Vagina (tissue), 2 donors: ENCODE measurements around the gene SCMH1.

Experiments
- POLR2A ChIP-seq, 2 donors: fragments of 450-650 bp; IDR thresholded peaks; one replicate each; pipeline ENCODE4 v1.6.1; 2017; ENCODE audit warnings: antibody characterized with exemption in 2 of 2, mild to moderate bottlenecking in 2 of 2, moderate library complexity in 2 of 2
- TF ChIP-seq, protein P1 (sequence below), 3 experiments: fragments of 450-650 bp in 2 of 3; fragments of 200-600 bp in 1 of 3; sonication (generic) in 1 of 3; IDR thresholded peaks; one replicate each; pipeline ENCODE4 v1.5.1; 2017 to 2019; ENCODE audit warnings: antibody characterized with exemption in 3 of 3, mild to moderate bottlenecking in 2 of 3, moderate library complexity in 2 of 3

- TF ChIP-seq, protein P1, sequence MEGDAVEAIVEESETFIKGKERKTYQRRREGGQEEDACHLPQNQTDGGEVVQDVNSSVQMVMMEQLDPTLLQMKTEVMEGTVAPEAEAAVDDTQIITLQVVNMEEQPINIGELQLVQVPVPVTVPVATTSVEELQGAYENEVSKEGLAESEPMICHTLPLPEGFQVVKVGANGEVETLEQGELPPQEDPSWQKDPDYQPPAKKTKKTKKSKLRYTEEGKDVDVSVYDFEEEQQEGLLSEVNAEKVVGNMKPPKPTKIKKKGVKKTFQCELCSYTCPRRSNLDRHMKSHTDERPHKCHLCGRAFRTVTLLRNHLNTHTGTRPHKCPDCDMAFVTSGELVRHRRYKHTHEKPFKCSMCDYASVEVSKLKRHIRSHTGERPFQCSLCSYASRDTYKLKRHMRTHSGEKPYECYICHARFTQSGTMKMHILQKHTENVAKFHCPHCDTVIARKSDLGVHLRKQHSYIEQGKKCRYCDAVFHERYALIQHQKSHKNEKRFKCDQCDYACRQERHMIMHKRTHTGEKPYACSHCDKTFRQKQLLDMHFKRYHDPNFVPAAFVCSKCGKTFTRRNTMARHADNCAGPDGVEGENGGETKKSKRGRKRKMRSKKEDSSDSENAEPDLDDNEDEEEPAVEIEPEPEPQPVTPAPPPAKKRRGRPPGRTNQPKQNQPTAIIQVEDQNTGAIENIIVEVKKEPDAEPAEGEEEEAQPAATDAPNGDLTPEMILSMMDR (IDR thresholded peaks at IDR 0.05): no peak
- TF ChIP-seq POLR2A (IDR thresholded peaks at IDR 0.05): no peak
Measured at GRCh38 chr1:41009466-41009865, 232.6 kb downstream of the SCMH1 start.
